OCI-M1 (cell line): ENCODE results near the gene RABGAP1L.
"Not testable (repeated sequence)": the region's sequence is repeated elsewhere in the genome, so short reads cannot be mapped to it uniquely, and the experiment has no call there.

Experiments used
- DNase-seq: peaks from one replicate; lab custom pipeline; 2025; lab: John Stamatoyannopoulos, UW

Gene RABGAP1L

DNA sequence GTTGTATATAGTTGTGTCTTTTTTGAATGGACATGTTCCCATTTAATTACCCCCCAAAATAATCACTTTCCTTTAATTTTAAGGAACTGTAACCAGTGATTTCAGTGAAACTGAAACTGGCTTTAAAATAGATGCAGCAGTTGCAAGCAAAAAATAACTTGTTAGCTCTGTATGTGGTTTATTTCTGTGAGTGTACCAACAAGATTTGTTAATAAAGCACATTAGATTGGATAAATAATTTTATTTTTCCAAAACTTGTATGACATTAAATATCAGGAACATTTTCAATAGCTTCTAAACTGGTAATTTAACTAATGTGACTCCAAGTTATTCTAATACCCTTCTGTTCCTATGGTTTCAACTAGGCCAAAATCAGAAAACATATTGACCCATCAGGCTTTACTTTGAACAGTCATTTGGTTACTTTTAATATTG is 656.2 kb downstream of the RABGAP1L start:
- DNase-seq, result no peak

DNA sequence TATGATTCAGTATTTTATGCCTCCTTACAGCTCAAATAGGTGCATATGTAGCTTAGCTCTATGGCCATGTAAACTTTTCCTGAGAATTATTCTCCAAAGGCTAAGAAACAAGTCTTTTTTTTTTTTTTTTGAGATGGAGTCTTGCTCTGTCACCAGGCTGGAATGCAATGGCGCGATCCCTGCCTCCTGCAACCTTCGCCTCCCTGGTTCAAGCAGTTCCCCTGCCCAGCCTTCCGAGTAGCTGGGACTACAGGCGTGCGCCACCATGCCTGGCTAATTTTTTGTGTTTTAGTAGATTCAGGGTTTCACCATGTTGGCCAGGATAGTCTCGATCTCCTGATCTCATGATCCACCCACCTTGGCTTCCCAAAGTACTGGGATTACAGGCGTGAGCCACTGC is 657.3 kb downstream of the RABGAP1L start:
- not testable (repeated sequence) for DNase-seq

- DNase-seq, result no peak
Measured at GRCh38 chr1:174818014-174818616, 658.8 kb downstream of the RABGAP1L start.

DNA sequence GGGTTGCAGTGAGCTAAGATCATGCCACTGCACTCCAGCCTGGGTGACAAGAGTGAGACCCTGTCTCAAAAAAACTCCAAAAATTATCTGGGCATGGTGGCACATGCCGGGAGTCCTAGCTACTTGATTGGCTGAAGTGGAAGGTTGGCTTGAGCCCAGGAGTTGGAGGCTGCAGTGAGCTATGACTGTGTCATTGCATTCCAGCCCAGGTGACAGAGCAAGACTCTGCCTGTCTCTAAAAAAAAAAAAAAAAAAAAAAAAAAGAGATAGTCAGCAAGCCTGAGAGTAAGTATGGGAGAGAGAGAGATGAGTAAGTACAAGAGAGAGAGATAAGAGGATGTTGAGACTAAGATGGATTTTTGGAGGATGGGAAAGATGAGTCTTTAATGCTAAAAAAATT is 659.6 kb downstream of the RABGAP1L start:
- no peak for DNase-seq

DNA sequence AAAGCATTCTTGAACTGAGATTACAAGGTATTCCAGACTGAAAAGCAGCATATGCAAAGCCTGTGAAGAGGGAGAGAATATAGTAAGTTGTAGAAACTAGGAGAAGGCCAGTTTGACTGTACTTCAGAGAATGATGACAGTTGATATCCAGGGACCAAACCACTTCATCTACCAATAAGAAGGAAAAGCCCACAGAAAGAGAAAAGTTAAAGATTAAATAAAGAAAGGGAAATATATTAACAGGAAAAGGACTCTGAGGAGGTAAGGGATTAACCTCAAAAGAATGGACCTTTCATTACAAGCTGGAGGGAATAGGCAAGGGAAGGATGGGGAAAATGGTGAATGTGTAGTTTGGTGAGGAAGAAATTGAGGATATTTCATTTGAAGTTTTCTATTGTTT is 660.3 kb downstream of the RABGAP1L start:
- no peak for DNase-seq

- DNase-seq, result no peak
Measured at GRCh38 chr1:174825127-174825526, 665.8 kb downstream of the RABGAP1L start.

DNA sequence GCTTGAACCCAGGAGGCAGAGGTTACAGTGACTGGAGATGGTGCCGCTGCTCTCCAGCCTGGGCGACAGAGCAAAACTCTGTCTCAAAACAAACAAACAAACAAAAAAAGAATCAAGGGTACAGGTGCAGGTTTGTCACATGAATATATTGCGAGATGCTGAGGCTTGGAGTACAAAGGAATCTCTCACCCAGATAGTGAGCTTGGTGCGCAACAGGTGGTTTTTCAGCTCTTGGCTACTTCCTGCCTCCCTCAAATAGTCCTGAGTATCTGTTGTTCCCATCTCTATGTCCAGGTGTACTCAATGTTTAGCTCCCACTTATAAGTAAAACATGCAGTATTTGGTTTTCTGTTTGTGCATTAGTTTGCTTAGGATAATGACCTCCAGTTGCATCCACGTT is 666.5 kb downstream of the RABGAP1L start:
- DNase-seq, result no peak

GRCh38 chr1:174828264-174828663 is 668.9 kb downstream of the RABGAP1L start:
- DNase-seq, result no peak

DNA sequence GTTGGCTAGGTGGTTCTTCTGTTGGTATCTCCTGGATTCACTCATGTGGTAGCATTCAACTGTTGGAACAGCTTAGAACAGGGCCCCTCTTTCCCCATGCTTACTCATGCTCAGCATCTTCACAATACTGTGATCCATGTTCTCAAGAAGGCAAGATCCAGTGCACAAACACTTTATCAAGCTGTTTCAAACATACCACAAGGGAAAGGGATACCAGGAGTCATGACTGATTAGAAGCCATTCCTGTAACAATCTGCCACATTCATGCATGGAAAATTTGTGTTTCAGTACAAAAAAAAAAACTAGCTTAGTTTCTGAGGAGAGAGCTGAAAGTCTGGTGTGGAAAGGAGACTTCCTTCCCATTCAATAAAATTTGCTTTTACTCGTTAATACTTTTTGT is 670.7 kb downstream of the RABGAP1L start:
- DNase-seq, result no peak

- no peak for DNase-seq
Measured at GRCh38 chr1:174836543-174836942, 677.2 kb downstream of the RABGAP1L start.

- DNase-seq, result no peak
Measured at GRCh38 chr1:174837386-174837785, 678.1 kb downstream of the RABGAP1L start.

GRCh38 chr1:174839211-174839610 is 679.9 kb downstream of the RABGAP1L start:
- no peak for DNase-seq

GRCh38 chr1:174841747-174842146 is 682.4 kb downstream of the RABGAP1L start:
- peak; percentile 47 for DNase-seq

GRCh38 chr1:174848593-174849560 is 689.6 kb downstream of the RABGAP1L start:
- not testable (repeated sequence) for DNase-seq

- no peak for DNase-seq
Measured at GRCh38 chr1:174850726-174851125, 691.4 kb downstream of the RABGAP1L start.

GRCh38 chr1:174858301-174858700 is 699.0 kb downstream of the RABGAP1L start:
- no peak for DNase-seq

- DNase-seq, result no peak
Measured at GRCh38 chr1:174870319-174870718, 711.0 kb downstream of the RABGAP1L start.

DNA sequence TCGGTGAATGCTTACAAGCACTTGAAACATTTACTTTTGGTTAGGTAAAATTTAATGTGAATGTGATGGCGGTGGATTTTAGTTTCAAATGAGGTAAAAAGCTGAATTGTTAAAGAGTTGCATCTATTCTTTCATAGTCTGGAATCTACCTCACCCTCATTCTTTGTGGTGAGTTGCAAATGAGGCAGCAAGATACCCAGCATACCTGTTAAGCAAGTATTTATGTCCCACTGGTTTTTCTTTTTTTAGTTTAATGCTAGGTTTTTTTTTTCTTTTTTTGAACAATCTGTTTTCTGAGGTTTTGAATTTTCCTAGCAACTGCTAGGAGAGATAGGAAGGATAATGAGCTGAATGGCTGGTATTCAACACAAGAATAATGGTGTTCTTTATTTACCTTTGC is 712.6 kb downstream of the RABGAP1L start:
- no peak for DNase-seq

- no peak for DNase-seq
Measured at GRCh38 chr1:174872615-174873058, 713.3 kb downstream of the RABGAP1L start.

DNA sequence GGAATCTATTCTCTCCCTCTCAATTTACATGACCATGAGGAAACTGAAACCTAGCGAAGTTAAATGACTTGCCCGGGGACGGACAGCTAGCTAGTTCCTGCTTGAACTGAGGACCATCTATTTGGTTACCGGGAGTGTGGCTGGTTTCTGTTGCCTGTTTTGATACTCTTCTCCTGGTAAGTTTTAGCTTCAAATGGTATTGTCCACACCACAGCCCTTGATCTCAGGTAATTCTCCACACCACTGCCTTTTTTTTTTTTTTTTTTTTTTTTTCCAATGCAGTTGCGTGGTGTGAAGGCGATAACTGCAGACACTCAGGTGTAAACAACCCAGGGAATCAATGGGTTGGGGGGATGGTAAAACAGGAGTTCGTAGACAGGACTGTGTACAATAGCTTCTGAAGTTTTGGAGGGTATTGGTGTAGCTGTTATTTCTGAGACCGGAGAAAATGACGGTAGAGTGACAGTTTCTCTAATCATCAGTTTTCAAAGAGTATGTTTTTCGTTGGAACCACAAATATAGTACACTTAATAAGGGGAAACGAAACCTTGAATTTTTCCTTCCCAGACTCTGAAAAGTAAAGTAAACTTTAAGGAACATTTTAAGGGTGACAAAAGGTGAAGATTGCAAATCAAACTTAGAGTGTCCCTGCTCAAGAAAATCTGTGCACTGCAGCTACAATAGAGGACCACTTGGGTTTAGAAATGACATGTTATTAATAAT is 715.2 kb downstream of the RABGAP1L start:
- DNase-seq, result no peak

DNA sequence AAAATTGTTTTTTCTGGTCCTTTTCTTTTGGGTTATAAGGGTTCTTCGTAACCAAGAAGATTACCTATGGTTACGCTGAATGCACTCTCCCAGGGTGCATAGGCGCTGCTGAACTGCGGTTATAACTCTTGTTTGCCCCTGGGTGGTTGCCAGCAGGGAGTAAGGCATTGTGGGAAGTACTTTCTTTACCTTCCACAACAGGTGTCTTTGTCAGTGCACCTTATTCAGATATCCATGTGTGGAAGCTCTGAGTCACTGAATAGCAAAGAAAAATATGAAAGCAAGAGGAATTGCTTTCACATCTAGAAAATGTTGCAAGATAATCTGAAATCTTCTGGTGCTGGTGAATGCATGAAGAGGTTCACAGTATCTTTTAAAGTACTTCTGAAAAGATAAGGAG is 716.0 kb downstream of the RABGAP1L start:
- DNase-seq, result no peak

DNA sequence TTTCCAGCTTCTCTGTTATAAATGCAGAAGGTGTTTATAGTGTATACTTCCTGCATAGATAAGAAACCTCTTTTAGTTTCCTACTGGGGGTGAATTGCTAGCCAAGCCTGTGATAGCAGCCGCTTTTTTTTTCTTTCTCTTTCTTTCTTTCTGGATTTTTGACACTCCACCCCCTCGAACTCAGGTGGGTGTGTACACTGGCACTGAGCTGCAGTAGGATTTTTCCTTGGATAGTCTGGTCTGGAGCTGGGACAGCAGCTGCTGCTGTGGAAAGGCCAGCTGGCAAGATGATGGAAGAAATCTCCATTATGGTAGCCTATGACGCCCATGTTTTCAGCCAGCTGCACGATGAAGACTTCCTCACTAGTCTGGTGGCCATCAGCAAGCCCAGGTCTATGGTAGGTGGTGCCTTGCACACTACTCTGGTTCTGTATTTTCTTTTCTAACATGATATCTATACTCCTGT is 717.9 kb downstream of the RABGAP1L start:
- DNase-seq, result peak; percentile 14
